Measurements from ENCODE around the gene CEP78. TPM values are rescaled to one million over a fixed set of nuclear protein-coding genes. Genes with fewer than 3 reads are reported as not detected.

Gene CEP78
- total RNA-seq, 4 donors from 2014 or later: 4.6 to 10.4 (median 7.4) TPM

GRCh38 chr9:78324068-78324650 is 88.3 kb downstream of the CEP78 start:
- TF ChIP-seq, protein P1, sequence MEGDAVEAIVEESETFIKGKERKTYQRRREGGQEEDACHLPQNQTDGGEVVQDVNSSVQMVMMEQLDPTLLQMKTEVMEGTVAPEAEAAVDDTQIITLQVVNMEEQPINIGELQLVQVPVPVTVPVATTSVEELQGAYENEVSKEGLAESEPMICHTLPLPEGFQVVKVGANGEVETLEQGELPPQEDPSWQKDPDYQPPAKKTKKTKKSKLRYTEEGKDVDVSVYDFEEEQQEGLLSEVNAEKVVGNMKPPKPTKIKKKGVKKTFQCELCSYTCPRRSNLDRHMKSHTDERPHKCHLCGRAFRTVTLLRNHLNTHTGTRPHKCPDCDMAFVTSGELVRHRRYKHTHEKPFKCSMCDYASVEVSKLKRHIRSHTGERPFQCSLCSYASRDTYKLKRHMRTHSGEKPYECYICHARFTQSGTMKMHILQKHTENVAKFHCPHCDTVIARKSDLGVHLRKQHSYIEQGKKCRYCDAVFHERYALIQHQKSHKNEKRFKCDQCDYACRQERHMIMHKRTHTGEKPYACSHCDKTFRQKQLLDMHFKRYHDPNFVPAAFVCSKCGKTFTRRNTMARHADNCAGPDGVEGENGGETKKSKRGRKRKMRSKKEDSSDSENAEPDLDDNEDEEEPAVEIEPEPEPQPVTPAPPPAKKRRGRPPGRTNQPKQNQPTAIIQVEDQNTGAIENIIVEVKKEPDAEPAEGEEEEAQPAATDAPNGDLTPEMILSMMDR (IDR thresholded peaks at IDR 0.05): no peak
- no peak for DNase-seq (ENCODE audit: low spot score)
- no peak for ATAC-seq (ENCODE audit: low FRiP score)

GRCh38 chr9:78324682-78325081 is 88.8 kb downstream of the CEP78 start:
- ATAC-seq (ENCODE audit: low FRiP score): no peak
- no peak for DNase-seq (ENCODE audit: low spot score)
- TF ChIP-seq, protein P1 (IDR thresholded peaks at IDR 0.05): no peak

DNA sequence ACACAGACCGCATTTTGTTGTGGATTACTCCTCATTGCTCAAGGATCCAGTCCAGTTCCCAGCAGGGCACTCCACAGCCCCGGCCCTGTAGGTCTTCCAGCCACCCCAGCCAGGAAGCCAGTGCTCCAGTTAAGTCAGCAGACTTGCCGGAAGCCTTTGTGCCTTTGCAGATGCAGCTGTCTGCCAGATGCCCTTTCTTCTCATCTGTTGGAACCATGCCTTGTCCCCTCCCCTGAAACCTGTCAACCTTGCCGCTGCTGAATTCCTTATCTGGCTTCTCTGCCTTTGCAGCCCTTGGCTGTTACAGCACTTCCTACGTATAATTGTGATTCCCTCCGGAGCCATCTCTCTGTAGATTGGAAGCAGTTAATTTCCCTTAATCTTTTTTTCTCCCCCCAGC is 89.5 kb downstream of the CEP78 start:
- no peak for ATAC-seq (ENCODE audit: low FRiP score)
- TF ChIP-seq, protein P1 (IDR thresholded peaks at IDR 0.05): no peak
- no peak for DNase-seq (ENCODE audit: low spot score)

DNA sequence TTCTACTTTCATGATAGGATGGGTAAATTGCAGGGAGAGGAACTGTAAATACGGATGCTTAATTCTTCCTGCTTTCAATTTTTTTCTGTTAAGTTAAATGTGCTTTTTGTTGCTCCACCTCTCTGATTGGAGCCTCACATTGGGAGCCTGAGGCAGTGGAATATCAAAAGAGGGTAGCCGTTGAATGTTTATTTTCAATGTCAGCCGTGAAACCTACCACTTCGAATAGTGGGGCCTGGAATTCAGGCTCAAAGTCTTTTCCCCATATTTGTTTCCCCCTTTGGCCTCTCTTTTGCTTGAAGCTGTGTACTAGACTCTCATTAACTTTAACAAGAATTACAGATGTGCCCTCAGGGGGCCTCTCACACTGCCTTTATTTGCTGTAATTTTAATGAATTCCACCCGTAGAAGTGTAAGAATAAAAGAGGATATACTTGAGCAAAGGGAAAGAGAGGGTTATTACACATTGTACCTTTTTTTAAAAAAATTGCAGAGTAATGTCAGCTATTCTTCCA is 90.0 kb downstream of the CEP78 start:
- ATAC-seq (ENCODE audit: low FRiP score) (no peak), DNase-seq (ENCODE audit: low spot score) (no peak)
- TF ChIP-seq, protein P1 (IDR thresholded peaks at IDR 0.05): no peak

DNA sequence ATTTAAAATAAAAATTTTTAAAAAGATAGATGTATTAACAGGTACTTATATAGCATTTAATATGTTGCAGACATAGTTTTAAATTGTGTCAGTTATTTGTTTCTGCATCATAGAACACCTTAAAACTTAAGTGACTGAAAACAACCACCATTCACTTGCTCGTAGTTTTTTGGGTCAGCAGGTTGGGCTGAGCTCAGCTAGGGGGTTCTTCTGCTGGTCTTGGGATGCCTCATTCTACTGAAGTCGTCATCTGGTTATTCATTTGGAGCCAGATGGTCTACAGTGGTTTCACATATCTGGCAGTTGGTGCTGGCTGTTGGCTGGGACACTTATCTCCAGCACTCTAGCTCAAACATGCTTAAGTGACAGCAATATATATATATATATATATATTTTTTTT is 90.7 kb downstream of the CEP78 start:
- no peak for ATAC-seq (ENCODE audit: low FRiP score)
- DNase-seq (ENCODE audit: low spot score): no peak
- TF ChIP-seq, protein P1 (IDR thresholded peaks at IDR 0.05): no peak

Small RNA genes lying within 50 kb of the gene (small RNA-seq; reads per million reads assigned to genes)
- gene AL353705.4: not detected

Other genes starting within 250 kb of the CEP78 start
- 10 to 100 TPM; 40.8 to 54.7 (median 53.8) TPM for gene GNAQ, start 204.3 kb upstream of the CEP78 start, total RNA-seq
- gene PSAT1, start 61.0 kb downstream of the CEP78 start, total RNA-seq: 10 to 100 TPM in 1 of 4 donors, 1 to 10 TPM in 3; 3.0 to 36.2 (median 4.9) TPM

All from omental fat pad (tissue), 4 donors.